Mucosa of descending colon (tissue), 3 donors: ENCODE measurements around the gene GARNL3. TPM values are rescaled to one million over a fixed set of nuclear protein-coding genes. Genes with fewer than 3 reads are reported as not detected.

Source experiments
- ATAC-seq: fragments of 200-7000 bp; cut with Tn5 transposase; one replicate; pipeline ENCODE4 v1.9.1; 2020; ENCODE audit warnings: mild to moderate bottlenecking, moderate library complexity
- DNase-seq, 3 donors: peaks; one replicate each; pipeline ENCODE4 v3.0.0-alpha.2; 2020
- H3K36me3 ChIP-seq: fragments of 200-600 bp; one replicate; pipeline ENCODE4 v1.8.0; 2021; ENCODE audit warnings: low read depth, mild to moderate bottlenecking
- H3K4me1 ChIP-seq: fragments of 200-600 bp; one replicate; pipeline ENCODE4 v1.8.0; 2021; ENCODE audit warnings: low read depth, mild to moderate bottlenecking
- H3K4me3 ChIP-seq: fragments of 200-600 bp; one replicate; pipeline ENCODE4 v1.8.0; 2021; ENCODE audit warnings: mild to moderate bottlenecking
- H3K9me3 ChIP-seq: fragments of 200-600 bp; one replicate; pipeline ENCODE4 v1.8.0; 2021; ENCODE audit warnings: mild to moderate bottlenecking
- intact Hi-C, 2 donors: fragments of 100-400 bp; cut with DNase I in 1 of 2; cut with micrococcal nuclease in 1 of 2; formaldehyde crosslinking; loops; one replicate each; pipeline versions ENCODE4 v1.11.0 to v1.11.1; 2022; cut with DNase I, micrococcal nuclease
- total RNA-seq, 3 donors: library from RNA; stranded (reverse); fragmentation: NEBNext Ultra II Directional in 2 of 3; extraction: Animal tissue kit (Norgen Biotek cat#: 25700) in 2 of 3; gene quantifications; one replicate each; pipeline versions ENCODE4 v1.2.1 to v1.2.4, GENCODE V29; 2021 to 2023
- TF ChIP-seq, protein P1 (sequence below): fragments of 200-600 bp; IDR thresholded peaks from one replicate; pipeline ENCODE4 v1.8.0; 2022; ENCODE audit warnings: antibody characterized with exemption, mild to moderate bottlenecking
- donor health status: DM: no; HTN: no; CAD: no; lungs with moderate emphysema.
- donor health status: DM: no; HTN: no; CAD: no.
- donor health status: DM: no; HTN: yes; CAD: no.

The GARNL3 gene
- total RNA-seq, 3 donors from 2014 or later = 5.4 to 14.2 (median 8.6) TPM

DNA sequence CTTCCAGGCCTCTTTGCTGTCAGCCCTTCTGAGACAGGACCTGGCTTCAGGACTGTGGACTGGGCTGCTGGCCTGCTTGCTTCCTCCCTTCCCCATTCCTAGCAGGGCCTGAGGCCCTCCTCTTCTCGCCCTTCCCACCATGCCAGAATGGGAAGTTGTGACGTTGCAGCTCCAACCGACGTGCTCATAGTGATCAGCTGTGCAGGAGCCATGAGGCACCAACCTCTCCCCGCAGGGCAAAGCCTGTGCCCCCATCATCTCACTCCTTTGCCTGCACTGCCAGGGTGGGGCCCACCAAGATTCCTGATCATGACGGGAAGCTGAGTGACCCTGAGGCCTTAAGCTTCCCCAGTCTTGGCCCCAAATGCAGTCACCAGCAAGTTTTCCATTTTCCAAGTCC, 45.1 kb upstream of the GARNL3 start:
- ATAC-seq (no peak), DNase-seq (no peak)
- TF ChIP-seq, protein P1, sequence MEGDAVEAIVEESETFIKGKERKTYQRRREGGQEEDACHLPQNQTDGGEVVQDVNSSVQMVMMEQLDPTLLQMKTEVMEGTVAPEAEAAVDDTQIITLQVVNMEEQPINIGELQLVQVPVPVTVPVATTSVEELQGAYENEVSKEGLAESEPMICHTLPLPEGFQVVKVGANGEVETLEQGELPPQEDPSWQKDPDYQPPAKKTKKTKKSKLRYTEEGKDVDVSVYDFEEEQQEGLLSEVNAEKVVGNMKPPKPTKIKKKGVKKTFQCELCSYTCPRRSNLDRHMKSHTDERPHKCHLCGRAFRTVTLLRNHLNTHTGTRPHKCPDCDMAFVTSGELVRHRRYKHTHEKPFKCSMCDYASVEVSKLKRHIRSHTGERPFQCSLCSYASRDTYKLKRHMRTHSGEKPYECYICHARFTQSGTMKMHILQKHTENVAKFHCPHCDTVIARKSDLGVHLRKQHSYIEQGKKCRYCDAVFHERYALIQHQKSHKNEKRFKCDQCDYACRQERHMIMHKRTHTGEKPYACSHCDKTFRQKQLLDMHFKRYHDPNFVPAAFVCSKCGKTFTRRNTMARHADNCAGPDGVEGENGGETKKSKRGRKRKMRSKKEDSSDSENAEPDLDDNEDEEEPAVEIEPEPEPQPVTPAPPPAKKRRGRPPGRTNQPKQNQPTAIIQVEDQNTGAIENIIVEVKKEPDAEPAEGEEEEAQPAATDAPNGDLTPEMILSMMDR = no peak
- H3K36me3 ChIP-seq = no peaks in the 10 kb centered on the region
- no peak overlapping the region for H3K4me3 ChIP-seq
- no peaks in the 10 kb centered on the region for H3K9me3 ChIP-seq
- intact Hi-C loops = no loop called here
- H3K4me1 ChIP-seq = no peaks in the 10 kb centered on the region

DNA sequence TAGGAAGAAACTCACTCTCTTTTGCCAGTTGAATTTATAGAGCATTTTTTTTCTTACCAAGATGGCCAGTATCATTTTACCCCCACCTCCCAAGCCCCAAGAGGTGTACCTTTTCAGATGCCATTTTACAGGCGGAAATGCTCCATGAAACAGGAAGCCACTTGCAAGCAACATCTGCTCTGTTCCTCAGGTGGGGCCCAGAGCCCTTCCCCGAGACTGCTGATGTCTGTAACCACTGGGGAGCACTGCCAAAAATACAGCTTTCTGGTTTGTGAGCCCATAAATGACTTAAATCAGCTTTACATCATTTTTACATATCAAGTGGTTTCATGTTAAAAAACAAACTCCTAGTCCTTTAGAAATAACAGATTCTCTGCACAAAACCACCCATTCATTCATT, 42.9 kb upstream of the GARNL3 start:
- ATAC-seq = no peak
- TF ChIP-seq, protein P1 = no peak
- no peaks in the 10 kb centered on the region for H3K9me3 ChIP-seq
- intact Hi-C loops = no loop called here
- H3K4me1 ChIP-seq = peaks cover 4% of the 10 kb centered on the region
- DNase-seq = no peak
- no peaks in the 10 kb centered on the region for H3K36me3 ChIP-seq
- no peak overlapping the region for H3K4me3 ChIP-seq

DNA sequence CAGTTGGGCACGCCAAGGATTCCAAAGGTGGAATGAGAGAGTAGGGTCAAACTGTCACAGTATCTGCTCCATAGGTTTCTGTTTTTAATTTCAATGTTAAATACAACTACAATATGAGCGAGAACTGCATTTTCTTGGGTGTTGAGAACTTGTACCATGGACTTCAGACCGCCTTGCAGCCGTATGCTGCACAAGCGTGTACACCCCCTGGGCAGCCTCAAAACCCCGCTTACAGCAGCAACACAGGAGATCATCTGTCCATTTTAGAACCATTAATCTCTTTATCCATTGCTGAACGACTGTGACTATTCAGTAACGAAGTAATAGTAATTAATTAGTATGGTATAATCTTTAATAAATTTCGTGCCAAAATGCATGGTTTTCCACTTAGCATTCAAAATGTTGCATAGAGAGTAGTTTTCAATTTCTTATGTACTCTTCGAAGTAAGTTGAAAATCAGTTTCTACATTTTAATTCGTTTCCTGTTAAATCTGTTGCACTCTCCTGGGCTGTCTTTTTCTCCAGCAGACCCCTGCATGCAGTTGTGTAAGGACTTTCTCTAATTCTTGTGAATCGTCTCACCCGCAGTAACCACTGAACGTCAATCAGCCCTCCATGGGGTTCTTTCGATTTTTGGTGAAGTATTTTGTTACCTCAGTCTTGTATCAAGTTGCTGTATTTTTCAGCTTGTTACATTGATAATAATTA, 42.0 kb upstream of the GARNL3 start:
- H3K4me1 ChIP-seq = peaks cover 4% of the 10 kb centered on the region
- DNase-seq (no peak), ATAC-seq (no peak)
- TF ChIP-seq, protein P1 = no peak
- no peaks in the 10 kb centered on the region for H3K36me3 ChIP-seq
- H3K4me3 ChIP-seq = no peak overlapping the region
- intact Hi-C loops = no loop called here
- H3K9me3 ChIP-seq = no peaks in the 10 kb centered on the region

DNA sequence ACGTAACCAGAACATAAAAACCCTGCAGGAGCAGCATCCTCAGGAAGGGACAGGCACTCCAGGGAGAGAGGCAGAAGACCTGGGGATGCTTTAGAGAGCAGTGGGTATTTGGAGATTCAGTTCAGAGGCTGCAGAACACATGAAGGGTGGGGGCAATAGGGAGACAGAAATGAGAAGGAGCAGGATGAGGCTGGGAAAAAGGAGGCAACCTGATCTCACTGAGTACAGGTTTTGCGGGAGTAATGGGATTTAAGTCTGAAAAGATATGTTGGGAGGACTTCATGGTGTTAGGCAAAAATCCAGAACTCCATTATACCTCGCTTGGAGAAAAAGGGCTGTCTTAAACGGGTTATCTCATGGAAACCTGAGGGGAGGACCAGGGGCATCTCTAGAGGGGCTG, 41.3 kb upstream of the GARNL3 start:
- TF ChIP-seq, protein P1 = no peak
- intact Hi-C loops = no loop called here
- DNase-seq = no peak
- H3K9me3 ChIP-seq = no peaks in the 10 kb centered on the region
- H3K36me3 ChIP-seq = no peaks in the 10 kb centered on the region
- H3K4me3 ChIP-seq = no peak overlapping the region
- ATAC-seq = no peak
- H3K4me1 ChIP-seq = peaks cover 4% of the 10 kb centered on the region

DNA sequence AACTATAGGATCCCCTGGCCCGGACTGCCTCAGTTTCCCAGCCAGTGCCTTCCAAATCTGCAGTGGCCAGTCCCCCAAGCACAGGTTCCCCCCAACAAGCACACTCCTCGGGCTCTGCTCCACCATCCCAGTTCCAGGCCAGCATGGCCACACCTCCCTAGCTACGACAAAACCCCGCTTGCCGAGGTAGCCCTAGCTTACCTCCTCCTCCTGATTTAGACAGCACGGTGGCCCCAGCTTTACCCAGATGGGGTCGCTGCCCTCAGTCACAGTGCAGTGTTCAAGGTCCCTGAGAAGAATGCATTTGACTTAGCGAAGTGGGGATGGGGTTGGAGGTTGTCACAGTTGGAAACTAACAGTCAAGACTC, 40.8 kb upstream of the GARNL3 start:
- TF ChIP-seq, protein P1 = no peak
- no peaks in the 10 kb centered on the region for H3K36me3 ChIP-seq
- intact Hi-C loops = no loop called here
- H3K4me3 ChIP-seq = no peak overlapping the region
- H3K4me1 ChIP-seq = peaks cover 4% of the 10 kb centered on the region
- DNase-seq = no peak
- no peak for ATAC-seq
- H3K9me3 ChIP-seq = no peaks in the 10 kb centered on the region
